HCT116 (cell line): ENCODE results near the gene BICRAL. TPM values are rescaled to one million over a fixed set of nuclear protein-coding genes. Genes with fewer than 3 reads are reported as not detected.

Experiments
- ATAC-seq: fragments of 200-7000 bp; cut with Tn5 transposase; 2 replicates; pipeline ENCODE4 v1.9.1; 2020; ENCODE audit warnings: mild to moderate bottlenecking, moderate library complexity
- BruUV-seq: library from RNA; stranded (reverse); fragments of 400-500 nt; replicated peaks from 2 replicates; lab custom pipeline; 2021; lab: Mats Ljungman, UMichigan
- CTCF ChIA-PET: fragments of 300-600 bp; sonication (Branson Sonifier 250); formaldehyde crosslinking; loops from one replicate; lab custom pipeline; 2021; ENCODE audit warnings: antibody characterized with exemption; lab: Charles Lee
- POLR2A ChIA-PET: fragments of 300-600, 350-600 bp; sonication (Branson Sonifier 250); formaldehyde crosslinking; loops from one replicate; lab custom pipeline; 2021; ENCODE audit warnings: antibody characterized with exemption; lab: Charles Lee
- RAD21 ChIA-PET, 2 experiments: fragments of 300-600 bp; sonication (Branson Sonifier 250); formaldehyde crosslinking; loops; one replicate each; lab custom pipeline; 2023; ENCODE audit warnings: low total read pairs in 2 of 2; ENCODE audit not compliant: uncharacterized antibody in 2 of 2, unreplicated experiment in 2 of 2, low non-redundant PET in 1 of 2; lab: Charles Lee
- DNase-seq: peaks from one replicate; pipeline ENCODE4 v3.0.0-alpha.2; 2010; ENCODE audit warnings: low read depth, low spot score
- H2AFZ ChIP-seq: fragments of 200-600 bp; shearing (Covaris generic), sonication (generic); 2 replicates; pipeline ENCODE4 v1.6.1; 2017; ENCODE audit warnings: low read depth, mixed run types, mixed read lengths, antibody characterized with exemption, low read length; ENCODE audit not compliant: poor library complexity, severe bottlenecking
- H3K27ac ChIP-seq: 2 replicates; pipeline ENCODE4 v1.5.1; 2012; ENCODE audit warnings: low read depth, low read length
- H3K27me3 ChIP-seq: fragments of 200-600 bp; sonication (generic); 2 replicates; pipeline ENCODE4 v1.6.1; 2016; ENCODE audit warnings: mixed run types, low read length, mixed read lengths; ENCODE audit not compliant: insufficient read depth
- H3K36me3 ChIP-seq, 2 experiments: fragments of 200-500 bp in 1 of 2; fragments of 200-600 bp in 1 of 2; sonication (Bioruptor generic) in 1 of 2; sonication (generic) in 1 of 2; 2 replicates each; pipeline versions ENCODE4 v1.5.1 to v1.6.1; 2014 to 2016; ENCODE audit warnings: low read length in 2 of 2, inconsistent platforms in 1 of 2, mixed read lengths in 1 of 2, mixed run types in 1 of 2; ENCODE audit not compliant: insufficient read depth in 2 of 2, control insufficient read depth in 1 of 2
- H3K4me1 ChIP-seq, 2 experiments: fragments of 200-600 bp in 1 of 2; sonication (generic) in 1 of 2; 2 replicates each; pipeline versions ENCODE4 v1.5.1 to v1.6.1; 2012 to 2017; ENCODE audit warnings: low read length in 2 of 2, inconsistent platforms in 1 of 2, mild to moderate bottlenecking in 1 of 2, mixed read lengths in 1 of 2, mixed run types in 1 of 2, moderate library complexity in 1 of 2; ENCODE audit not compliant: insufficient read depth in 2 of 2, control insufficient read depth in 1 of 2
- H3K4me2 ChIP-seq: fragments of 200-600 bp; sonication (generic); 2 replicates; pipeline ENCODE4 v1.6.1; 2017; ENCODE audit warnings: mixed run types, low read length, mixed read lengths
- H3K4me3 ChIP-seq, 2 experiments: fragments of 200-600 bp in 1 of 2; sonication (generic) in 1 of 2; replicated peaks in 1 of 2; 2 replicates each; pipeline ENCODE4 v1.5.1; 2011 to 2016; ENCODE audit warnings: low read length in 2 of 2, control low read depth in 1 of 2, low read depth in 1 of 2, mild to moderate bottlenecking in 1 of 2, mixed read lengths in 1 of 2, mixed run types in 1 of 2
- H3K79me2 ChIP-seq: fragments of 200-600 bp; sonication (generic); 2 replicates; pipeline ENCODE4 v1.6.1; 2017; ENCODE audit warnings: mild to moderate bottlenecking, mixed run types, low read length, moderate library complexity, mixed read lengths; ENCODE audit not compliant: insufficient read depth
- H3K9ac ChIP-seq: fragments of 200-600 bp; sonication (generic); 2 replicates; pipeline ENCODE4 v1.6.1; 2016; ENCODE audit warnings: low read length, mixed read lengths
- H3K9me2 ChIP-seq: fragments of 200-600 bp; sonication (generic), shearing (Covaris generic); 2 replicates; pipeline ENCODE4 v1.6.1; 2017; ENCODE audit warnings: mixed run types, mild to moderate bottlenecking, moderate library complexity; ENCODE audit not compliant: insufficient read depth
- H3K9me3 ChIP-seq, 2 experiments: fragments of 200-500 bp in 1 of 2; fragments of 200-600 bp in 1 of 2; sonication (Bioruptor generic) in 1 of 2; sonication (generic) in 1 of 2; 2 replicates each; pipeline ENCODE4 v1.6.1; 2014 to 2017; ENCODE audit warnings: low read length in 2 of 2, mixed read lengths in 2 of 2, inconsistent platforms in 1 of 2, low read depth in 1 of 2, mild to moderate bottlenecking in 1 of 2, mixed run types in 1 of 2, moderate library complexity in 1 of 2; ENCODE audit not compliant: control insufficient read depth in 1 of 2, insufficient read depth in 1 of 2
- H4K20me1 ChIP-seq: fragments of 200-600 bp; sonication (generic), shearing (Covaris generic); 2 replicates; pipeline ENCODE4 v1.6.1; 2017; ENCODE audit warnings: mixed run types, mild to moderate bottlenecking, moderate library complexity; ENCODE audit not compliant: insufficient read depth
- EGR1 ChIP-seq: IDR thresholded peaks from 2 replicates; pipeline ENCODE4 v1.6.1; 2012; ENCODE audit warnings: low read depth
- FOSL1 ChIP-seq: IDR thresholded peaks from 2 replicates; pipeline ENCODE4 v1.6.1; 2012; ENCODE audit warnings: low read depth
- POLR2A ChIP-seq: IDR thresholded peaks from 2 replicates; pipeline ENCODE4 v1.7.0; 2011; ENCODE audit warnings: borderline replicate concordance; ENCODE audit not compliant: insufficient read depth, insufficient read length; ENCODE audit errors: extremely low read depth
- SP1 ChIP-seq: IDR thresholded peaks from 2 replicates; pipeline ENCODE4 v1.6.1; 2012; ENCODE audit warnings: low read depth
- TCF7L2 ChIP-seq: IDR thresholded peaks from 2 replicates; pipeline ENCODE4 v1.7.0; 2011; ENCODE audit warnings: borderline replicate concordance, inconsistent platforms; ENCODE audit not compliant: insufficient read depth, insufficient read length; ENCODE audit errors: extremely low read depth
- YY1 ChIP-seq: IDR thresholded peaks from 2 replicates; pipeline ENCODE4 v1.6.1; 2011; ENCODE audit warnings: low read length, low read depth, moderate library complexity, mild to moderate bottlenecking; ENCODE audit not compliant: insufficient replicate concordance; ENCODE audit errors: extremely low read depth
- ZFX ChIP-seq: fragments of 450-650 bp; IDR thresholded peaks from 2 replicates; pipeline ENCODE4 v1.6.1; 2017
- intact Hi-C: fragments of 100-400 bp; cut with micrococcal nuclease; formaldehyde crosslinking; loops from 2 replicates; pipeline ENCODE4 v1.10.0; 2022
- total RNA-seq: library from RNA; stranded (reverse); gene quantifications from one replicate; pipeline ENCODE4 v1.2.1, GENCODE V29; 2021; ENCODE audit not compliant: unreplicated experiment

Gene BICRAL
- total RNA-seq, 1 experiment from 2014 or later = 14.9 TPM

- Histone ChIP-seq H3K4me3 (peak overlapping the region; percentile 88 to 99), H3K27me3 (no peaks in the 10 kb centered on the region), H3K9ac (peak overlapping the region; percentile 94), H3K4me2 (peak overlapping the region; percentile 93), H3K9me2 (no peaks in the 10 kb centered on the region), H3K36me3 (no peaks in the 10 kb centered on the region), H2AFZ (no peak overlapping the region), H3K9me3 (no peaks in the 10 kb centered on the region), H3K27ac (no peak overlapping the region), H3K4me1 (peaks cover 11 to 27% of the 10 kb centered on the region in 2 experiments), H4K20me1 (no peaks in the 10 kb centered on the region), H3K79me2 (peaks cover 23% of the 10 kb centered on the region)
- BruUV-seq = no TSS peak
- ChIA-PET POLR2A (interaction anchor here (0.8 kb wide), 1 partner anchor 15 kb away, joined by 3 read pairs; no protein-coding TSS in a partner anchor), CTCF (no interaction called here), RAD21 (no interaction called here)
- ATAC-seq = no peak
- intact Hi-C loops = no loop called here
- TF ChIP-seq SP1 = no peak
- no peak for TF ChIP-seq ZFX
- TF ChIP-seq POLR2A = no peak
- no peak for TF ChIP-seq YY1
- TF ChIP-seq FOSL1 = no peak
- no peak for DNase-seq
These were observed 37.4 kb upstream of the BICRAL start for GRCh38 chr6:42744351-42744893.

- Histone ChIP-seq H3K9me3 (no peaks in the 10 kb centered on the region), H3K9me2 (no peaks in the 10 kb centered on the region), H3K9ac (peak overlapping the region; percentile 94), H3K36me3 (no peaks in the 10 kb centered on the region), H3K27ac (peak overlapping the region; percentile 74), H3K79me2 (peaks cover 23% of the 10 kb centered on the region), H3K4me1 (peaks cover 11 to 27% of the 10 kb centered on the region in 2 experiments), H3K4me3 (peak overlapping the region; percentile 88 to 99), H3K4me2 (peak overlapping the region; percentile 93), H4K20me1 (no peaks in the 10 kb centered on the region), H2AFZ (no peak overlapping the region), H3K27me3 (no peaks in the 10 kb centered on the region)
- POLR2A ChIA-PET = interaction anchor here (0.8 to 3.3 kb wide), 4 partner anchors 15 to 197 kb away, joined by 3 to 22 read pairs (median 9); partner anchors contain the start of genes BICRAL and RPL7L1
- CTCF ChIA-PET = interaction anchor here (1.0 kb wide), 1 partner anchor 19 kb away, joined by 3 read pairs; no protein-coding TSS in a partner anchor
- intact Hi-C loops = loop anchor here (5.0 kb wide), 1 partner anchor 147 kb away; a partner anchor contains a TSS
- DNase-seq (no peak), ATAC-seq (no peak)
- TF ChIP-seq TCF7L2 (no peak), EGR1 (no peak)
- no TSS peak for BruUV-seq
- RAD21 ChIA-PET = interaction anchor here (0.9 to 1.0 kb wide), 2 partner anchors 19 to 38 kb away, joined by 3 to 4 read pairs; no protein-coding TSS in a partner anchor
These were observed 36.7 kb upstream of the BICRAL start for GRCh38 chr6:42745083-42745639.
